HEK293T (cell line): ENCODE data around the gene MT1B.

ENCODE experiments used
- ARNT ChIP-seq: fragments of 450-650 bp; IDR thresholded peaks from 2 replicates; pipeline ENCODE4 v1.6.1; 2017; ENCODE audit warnings: mild to moderate bottlenecking
- BHLHE40 ChIP-seq: fragments of 450-650 bp; IDR thresholded peaks from 2 replicates; pipeline ENCODE4 v1.6.1; 2016; ENCODE audit warnings: mild to moderate bottlenecking, moderate library complexity, borderline replicate concordance
- CTBP1 ChIP-seq: fragments of 450-650 bp; IDR thresholded peaks from 2 replicates; pipeline ENCODE4 v1.6.1; 2016; ENCODE audit warnings: borderline replicate concordance
- FOXA1 ChIP-seq: fragments of 450-650 bp; IDR thresholded peaks from 2 replicates; pipeline ENCODE4 v1.6.1; 2016; ENCODE audit warnings: mild to moderate bottlenecking
- FOXM1 ChIP-seq: fragments of 450-650 bp; IDR thresholded peaks from 2 replicates; pipeline ENCODE4 v1.6.1; 2017; ENCODE audit warnings: mild to moderate bottlenecking, borderline replicate concordance
- HDGF ChIP-seq: fragments of 450-650 bp; IDR thresholded peaks from 2 replicates; pipeline ENCODE4 v1.6.1; 2017; ENCODE audit warnings: antibody characterized with exemption, borderline replicate concordance
- L3MBTL2 ChIP-seq: fragments of 450-650 bp; conservative IDR thresholded peaks from 2 replicates; pipeline ENCODE4 v1.6.1; 2016; ENCODE audit warnings: mild to moderate bottlenecking
- LEF1 ChIP-seq: fragments of 450-650 bp; IDR thresholded peaks from 2 replicates; pipeline ENCODE4 v1.6.1; 2017; ENCODE audit warnings: mild to moderate bottlenecking, borderline replicate concordance
- NFRKB ChIP-seq: fragments of 450-650 bp; IDR thresholded peaks from 2 replicates; pipeline ENCODE4 v1.6.1; 2016; ENCODE audit warnings: mild to moderate bottlenecking, moderate library complexity
- SP1 ChIP-seq: fragments of 450-650 bp; IDR thresholded peaks from 2 replicates; pipeline ENCODE4 v1.6.1; 2017
- SUZ12 ChIP-seq: fragments of 450-650 bp; IDR thresholded peaks from 2 replicates; pipeline ENCODE4 v1.6.1; 2016; ENCODE audit warnings: mild to moderate bottlenecking
- TARDBP ChIP-seq: fragments of 450-650 bp; IDR thresholded peaks from 2 replicates; pipeline ENCODE4 v1.6.1; 2016
- TF ChIP-seq, protein P1 (sequence below): fragments of 450-650 bp; IDR thresholded peaks from 2 replicates; pipeline ENCODE4 v1.6.1; 2016

DNA sequence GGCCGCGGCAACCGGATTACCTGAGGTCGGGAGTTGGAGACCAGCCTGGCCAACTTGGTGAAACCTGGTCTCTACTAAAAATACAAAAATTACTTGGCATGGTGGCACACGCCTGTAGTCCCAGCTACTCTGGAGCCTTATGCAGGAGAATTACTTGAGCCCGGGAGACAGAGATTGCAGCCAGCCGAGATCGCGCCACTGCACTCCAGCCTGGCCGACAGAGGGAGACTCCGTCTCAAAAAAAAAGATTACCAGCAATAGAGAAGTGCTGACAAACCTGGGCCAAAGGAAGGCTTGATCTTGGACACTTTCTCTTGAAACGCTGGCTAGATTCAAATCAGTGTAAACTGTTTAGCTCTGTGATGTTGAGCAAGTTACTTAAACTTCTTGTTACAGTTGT lies 22.2 kb downstream of the MT1B start:
- TF ChIP-seq FOXM1 (no peak), SUZ12 (no peak), SP1 (no peak), NFRKB (no peak), L3MBTL2 (no peak), HDGF (no peak), FOXA1 (no peak), LEF1 (no peak), TARDBP (no peak), CTBP1 (no peak), BHLHE40 (no peak), ARNT (no peak)
- TF ChIP-seq, protein P1, sequence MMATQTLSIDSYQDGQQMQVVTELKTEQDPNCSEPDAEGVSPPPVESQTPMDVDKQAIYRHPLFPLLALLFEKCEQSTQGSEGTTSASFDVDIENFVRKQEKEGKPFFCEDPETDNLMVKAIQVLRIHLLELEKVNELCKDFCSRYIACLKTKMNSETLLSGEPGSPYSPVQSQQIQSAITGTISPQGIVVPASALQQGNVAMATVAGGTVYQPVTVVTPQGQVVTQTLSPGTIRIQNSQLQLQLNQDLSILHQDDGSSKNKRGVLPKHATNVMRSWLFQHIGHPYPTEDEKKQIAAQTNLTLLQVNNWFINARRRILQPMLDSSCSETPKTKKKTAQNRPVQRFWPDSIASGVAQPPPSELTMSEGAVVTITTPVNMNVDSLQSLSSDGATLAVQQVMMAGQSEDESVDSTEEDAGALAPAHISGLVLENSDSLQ = no peak
